Osteoblast (primary cell): ENCODE results near the gene RAB13. TPM values are rescaled to one million over a fixed set of nuclear protein-coding genes. Genes with fewer than 3 reads are reported as not detected.
A peak's percentile ranks its signal among the peaks of the same experiment; 100 is the strongest.
"Not testable (repeated sequence)": the region's sequence is repeated elsewhere in the genome, so short reads cannot be mapped to it uniquely, and the experiment has no call there.

Experiments
- DNase-seq: peaks from one replicate; pipeline ENCODE4 v3.0.0; 2011; ENCODE audit warnings: low spot score, mixed read lengths; ENCODE audit not compliant: insufficient read length; ENCODE audit errors: missing footprints
- H2AFZ ChIP-seq: 2 replicates; pipeline ENCODE4 v1.6.0; 2011; ENCODE audit warnings: mild to moderate bottlenecking, low read length
- H3K27ac ChIP-seq: 2 replicates; pipeline ENCODE4 v1.5.1; 2011; ENCODE audit warnings: mild to moderate bottlenecking, low read depth, low read length, moderate library complexity
- H3K27me3 ChIP-seq: 2 replicates; pipeline ENCODE4 v1.6.0; 2012; ENCODE audit warnings: mild to moderate bottlenecking, control low read depth, inconsistent platforms, low read length, moderate library complexity; ENCODE audit not compliant: insufficient read depth
- H3K36me3 ChIP-seq: 2 replicates; pipeline ENCODE4 v1.5.1; 2011; ENCODE audit warnings: mild to moderate bottlenecking, low read length, control low read depth, moderate library complexity; ENCODE audit not compliant: insufficient read depth
- H3K4me1 ChIP-seq: 2 replicates; pipeline ENCODE4 v1.5.1; 2011; ENCODE audit warnings: mild to moderate bottlenecking, low read length, control low read depth, moderate library complexity; ENCODE audit not compliant: insufficient read depth
- H3K4me2 ChIP-seq: 2 replicates; pipeline ENCODE4 v1.6.0; 2011; ENCODE audit warnings: mild to moderate bottlenecking, low read length; ENCODE audit not compliant: insufficient read depth
- H3K4me3 ChIP-seq: fragments of 200-600 bp; sonication (generic); 3 replicates; pipeline ENCODE4 v1.5.1; 2012; ENCODE audit warnings: mild to moderate bottlenecking, low read length, inconsistent platforms; ENCODE audit not compliant: insufficient read depth
- H3K79me2 ChIP-seq: 2 replicates; pipeline ENCODE4 v1.6.0; 2012; ENCODE audit warnings: mild to moderate bottlenecking, low read length, control low read depth, inconsistent platforms; ENCODE audit not compliant: insufficient read depth
- H3K9me3 ChIP-seq: 2 replicates; pipeline ENCODE4 v1.5.1; 2011; ENCODE audit warnings: low read depth, low read length, control low read depth
- H4K20me1 ChIP-seq: 2 replicates; pipeline ENCODE4 v1.6.0; 2012; ENCODE audit warnings: mild to moderate bottlenecking, low read length, control low read depth; ENCODE audit not compliant: insufficient read depth
- CTCF ChIP-seq: IDR thresholded peaks from 2 replicates; pipeline ENCODE4 v1.5.1; 2011; ENCODE audit warnings: mild to moderate bottlenecking, low read depth, low read length, moderate library complexity; ENCODE audit errors: extremely low read depth
- total RNA-seq: library from RNA; depleted of rRNA; stranded (reverse); fragments of >200 nt; gene quantifications from 2 replicates; pipeline ENCODE4 v1.2.3, GENCODE V29; 2012

The RAB13 gene
- total RNA-seq, result 72.0 and 78.4 TPM in 2 replicates

DNA sequence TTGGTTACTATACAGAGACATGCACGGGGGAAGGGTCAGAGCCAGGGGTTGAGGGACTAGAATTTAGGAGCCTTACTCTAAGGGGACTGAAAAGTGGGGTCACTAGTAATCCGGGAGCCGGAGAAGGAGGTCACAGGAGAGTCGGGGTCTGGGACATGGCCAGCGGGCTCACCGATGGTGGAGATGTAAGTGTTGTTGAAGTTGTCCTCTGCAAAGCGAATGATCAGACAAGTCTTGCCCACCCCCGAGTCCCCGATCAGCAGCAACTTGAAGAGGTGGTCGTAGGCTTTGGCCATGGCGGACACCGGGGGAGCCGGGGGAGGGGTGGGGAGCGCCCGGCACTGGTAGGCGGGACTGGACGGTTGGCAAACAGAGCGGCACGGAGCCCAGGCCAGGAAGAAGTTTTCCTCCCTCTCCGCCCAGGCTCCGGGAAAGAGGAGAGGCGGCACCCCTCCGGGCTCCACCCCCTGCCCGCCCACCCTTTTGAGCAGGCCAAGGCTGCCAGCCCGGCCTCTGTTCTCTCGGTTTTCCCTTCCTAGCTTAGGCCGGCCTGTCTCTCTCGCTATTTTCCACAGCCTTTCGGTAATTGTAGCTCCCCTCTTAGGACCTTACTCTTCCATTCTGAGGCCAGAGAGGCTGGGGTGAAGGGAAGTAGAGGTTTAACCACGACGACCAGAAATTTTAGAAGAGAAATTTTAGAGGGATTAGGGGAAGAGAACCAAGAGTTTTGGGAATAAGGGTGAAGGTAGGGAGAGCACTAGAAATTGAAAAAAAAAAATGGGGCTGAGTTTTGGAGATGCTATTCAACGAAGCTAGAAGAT is at the start of gene RAB13:
RAB13 (minus strand) TSS at position 399 of the 821 bp plus-strand sequence; CDS start at position 296, 103 bp downstream.
- TF ChIP-seq CTCF, result no peak

GRCh38 chr1:154033697-154034096 is 47.6 kb upstream of the RAB13 start:
- H2AFZ ChIP-seq, H3K4me1 ChIP-seq, H3K27me3 ChIP-seq, H3K27ac ChIP-seq, H3K4me2 ChIP-seq, H3K79me2 ChIP-seq, H3K4me3 ChIP-seq, DNase-seq, H4K20me1 ChIP-seq, H3K36me3 ChIP-seq, H3K9me3 ChIP-seq: not testable (repeated sequence)

More for the DNA sequence above, at the start of gene RAB13:
- peaks cover 35% of the 10 kb centered on the region for H3K79me2 ChIP-seq
- H3K36me3 ChIP-seq, result peaks cover 27% of the 10 kb centered on the region
- peak within 1 kb of the TSS; percentile 90 for H2AFZ ChIP-seq
- peak within 1 kb of the TSS; percentile 90 for H3K4me3 ChIP-seq
- peak within 1 kb of the TSS; percentile 99 for H3K4me2 ChIP-seq
- peak within 1 kb of the TSS; percentile 82 for H3K27ac ChIP-seq
- H3K4me1 ChIP-seq, result peaks cover 22% of the 10 kb centered on the region
- H3K27me3 ChIP-seq, result no peaks in the 10 kb centered on the region
- peaks cover 9% of the 10 kb centered on the region for H4K20me1 ChIP-seq
- DNase-seq, result peak; percentile 96
- H3K9me3 ChIP-seq, result no peaks in the 10 kb centered on the region

- Histone ChIP-seq H3K9me3 (no peaks in the 10 kb centered on the region), H3K27me3 (no peaks in the 10 kb centered on the region), H3K27ac (no peak overlapping the region), H3K36me3 (no peaks in the 10 kb centered on the region), H4K20me1 (no peaks in the 10 kb centered on the region), H3K4me1 (no peaks in the 10 kb centered on the region), H3K4me3 (no peak overlapping the region), H3K79me2 (no peaks in the 10 kb centered on the region), H2AFZ (no peak overlapping the region), H3K4me2 (no peak overlapping the region)
- TF ChIP-seq CTCF, result no peak
- no peak for DNase-seq
Measured at GRCh38 chr1:154019940-154020339, 33.8 kb upstream of the RAB13 start.

DNA sequence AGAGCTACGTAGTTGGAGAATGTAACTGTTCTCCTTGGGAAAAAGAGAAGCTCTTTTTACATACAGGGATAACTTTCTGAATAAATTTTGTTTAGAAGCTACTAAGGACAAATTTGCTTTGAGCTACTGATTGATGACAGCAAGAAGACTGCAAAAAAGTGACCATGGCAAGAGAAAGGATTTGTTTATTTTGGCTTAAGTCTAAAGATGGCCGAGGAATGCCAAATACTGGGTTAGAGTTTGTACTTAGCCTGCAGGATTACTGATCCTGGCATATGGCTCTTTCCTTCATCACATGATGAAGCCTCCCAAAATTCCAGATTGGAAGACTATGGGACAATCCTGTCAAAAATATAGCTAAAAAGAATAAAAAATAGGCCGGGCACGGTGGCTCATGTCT is 33.1 kb upstream of the RAB13 start:
- H3K4me1 ChIP-seq, result peaks cover 2% of the 10 kb centered on the region
- H4K20me1 ChIP-seq, result no peaks in the 10 kb centered on the region
- no peak overlapping the region for H2AFZ ChIP-seq
- H3K79me2 ChIP-seq, result no peaks in the 10 kb centered on the region
- no peaks in the 10 kb centered on the region for H3K27me3 ChIP-seq
- H3K4me2 ChIP-seq, result no peak overlapping the region
- no peaks in the 10 kb centered on the region for H3K9me3 ChIP-seq
- no peak overlapping the region for H3K4me3 ChIP-seq
- H3K36me3 ChIP-seq, result no peaks in the 10 kb centered on the region
- no peak for DNase-seq
- TF ChIP-seq CTCF, result no peak
- no peak overlapping the region for H3K27ac ChIP-seq
